ENCODE data around the gene UBE2L6.
A peak's percentile ranks its signal among the peaks of the same experiment; 100 is the strongest.

The UBE2L6 gene

GRCh38 chr11:57530596-57531507 is 36.6 kb downstream of the UBE2L6 start, which contains the start of gene TIMM10:
TIMM10 (minus strand) TSS chr11:57530754; CDS start chr11:57530189, 565 bp downstream.
- Histone ChIP-seq H3K4me3 (ENCODE audit: insufficient read depth in 1 of 2, low read depth in 1 of 2, low read length in 2 of 2) (peak within 1 kb of the TSS; percentile 72 to 96), H3K79me1 (replicated peaks; ENCODE audit: low read length, poor library complexity, severe bottlenecking) (peaks cover 19% of the 10 kb centered on the region), H2BK12ac (ENCODE audit: low read length in 2 of 2) (peak within 1 kb of the TSS in 1 of 2 experiments; percentile 22), H3K9me3 (ENCODE audit: control insufficient read depth, low read length) (no peaks in the 10 kb centered on the region), H4K91ac (ENCODE audit: low read length) (peak within 1 kb of the TSS; percentile 25), H3K14ac (ENCODE audit: low read length in 2 of 2) (no peak within 1 kb of the TSS), H3K27ac (ENCODE audit: low read length, poor library complexity, severe bottlenecking) (peak within 1 kb of the TSS; percentile 23), H2AFZ (ENCODE audit: low read depth, low read length) (peak within 1 kb of the TSS; percentile 69), H3K4ac (ENCODE audit: low read depth in 1 of 2, low read length in 2 of 2) (peak within 1 kb of the TSS in 1 of 2 experiments; percentile 71), H3K27me3 (ENCODE audit: control insufficient read depth in 1 of 2, insufficient read depth in 1 of 2, low read length in 2 of 2) (peaks cover 0 to 9% of the 10 kb centered on the region in 2 experiments), H3K18ac (ENCODE audit: low read depth in 1 of 2, low read length in 2 of 2) (peak within 1 kb of the TSS in 1 of 2 experiments; percentile 83), H4K8ac (ENCODE audit: low read length) (peak within 1 kb of the TSS; percentile 87), H2BK120ac (ENCODE audit: low read depth, low read length) (no peak within 1 kb of the TSS), H2BK5ac (ENCODE audit: low read depth, low read length, poor library complexity, severe bottlenecking) (no peak within 1 kb of the TSS), H3K36me3 (ENCODE audit: control insufficient read depth in 1 of 2, insufficient read depth in 2 of 2, low read depth in 1 of 2, low read length in 2 of 2) (peaks cover 8 to 14% of the 10 kb centered on the region in 2 experiments), H3K23ac (ENCODE audit: low read length in 2 of 2) (no peak within 1 kb of the TSS), H2BK15ac (ENCODE audit: low read depth, poor library complexity, severe bottlenecking) (peak within 1 kb of the TSS; percentile 73), H2AK5ac (ENCODE audit: low read length, severe bottlenecking) (peak within 1 kb of the TSS; percentile 2), H3K4me2 (ENCODE audit: low read length, poor library complexity, severe bottlenecking) (peak within 1 kb of the TSS; percentile 98), H3K4me1 (ENCODE audit: control insufficient read depth, insufficient read depth, low read depth, low read length) (peaks cover 6% of the 10 kb centered on the region), H3K9ac (ENCODE audit: low read length) (peak within 1 kb of the TSS; percentile 94)
- 2% methylated on average over 47 of the region's 49 CpGs for WGBS
- peak; percentile 94 for DNase-seq

GRCh38 chr11:57530215-57530595 is 37.3 kb downstream of the UBE2L6 start:
- peak overlapping the region in 1 of 2 experiments; percentile 22 for H2BK12ac ChIP-seq (ENCODE audit: low read length in 2 of 2)
- peaks cover 0 to 3% of the 10 kb centered on the region in 2 experiments for H3K27me3 ChIP-seq (ENCODE audit: control insufficient read depth in 1 of 2, insufficient read depth in 1 of 2, low read length in 2 of 2)
- DNase-seq = no peak
- H3K9me3 ChIP-seq (ENCODE audit: control insufficient read depth, low read length) = no peaks in the 10 kb centered on the region
- peaks cover 6% of the 10 kb centered on the region for H3K4me1 ChIP-seq (ENCODE audit: control insufficient read depth, insufficient read depth, low read depth, low read length)
- H3K4me2 ChIP-seq (ENCODE audit: low read length, poor library complexity, severe bottlenecking) = peak overlapping the region; percentile 64
- H4K8ac ChIP-seq (ENCODE audit: low read length) = peak overlapping the region; percentile 83
- H3K9ac ChIP-seq (ENCODE audit: low read length) = peak overlapping the region; percentile 94
- H2AFZ ChIP-seq (ENCODE audit: low read depth, low read length) = peak overlapping the region; percentile 56
- peak overlapping the region; percentile 72 to 96 for H3K4me3 ChIP-seq (ENCODE audit: insufficient read depth in 1 of 2, low read depth in 1 of 2, low read length in 2 of 2)
- peak overlapping the region in 1 of 2 experiments; percentile 83 for H3K18ac ChIP-seq (ENCODE audit: low read depth in 1 of 2, low read length in 2 of 2)
- no peak overlapping the region for H2BK5ac ChIP-seq (ENCODE audit: low read depth, low read length, poor library complexity, severe bottlenecking)
- no peak overlapping the region for H2BK120ac ChIP-seq (ENCODE audit: low read depth, low read length)
- peak overlapping the region; percentile 25 for H4K91ac ChIP-seq (ENCODE audit: low read length)
- H3K27ac ChIP-seq (ENCODE audit: low read length, poor library complexity, severe bottlenecking) = no peak overlapping the region
- H3K4ac ChIP-seq (ENCODE audit: low read depth in 1 of 2, low read length in 2 of 2) = peak overlapping the region in 1 of 2 experiments; percentile 71
- H3K14ac ChIP-seq (ENCODE audit: low read length in 2 of 2) = no peak overlapping the region
- peak overlapping the region; percentile 73 for H2BK15ac ChIP-seq (ENCODE audit: low read depth, poor library complexity, severe bottlenecking)
- WGBS = 2% methylated on average over 17 of the region's 17 CpGs
- no peak overlapping the region for H3K23ac ChIP-seq (ENCODE audit: low read length in 2 of 2)
- H2AK5ac ChIP-seq (ENCODE audit: low read length, severe bottlenecking) = peak overlapping the region; percentile 2
- H3K79me1 ChIP-seq (replicated peaks; ENCODE audit: low read length, poor library complexity, severe bottlenecking) = peaks cover 19% of the 10 kb centered on the region
- H3K36me3 ChIP-seq (ENCODE audit: control insufficient read depth in 1 of 2, insufficient read depth in 2 of 2, low read depth in 1 of 2, low read length in 2 of 2) = peaks cover 8 to 17% of the 10 kb centered on the region in 2 experiments

GRCh38 chr11:57529012-57529411 is 38.5 kb downstream of the UBE2L6 start:
- Histone ChIP-seq H3K23ac (ENCODE audit: low read length in 2 of 2) (no peak overlapping the region), H4K8ac (ENCODE audit: low read length) (no peak overlapping the region), H3K4me2 (ENCODE audit: low read length, poor library complexity, severe bottlenecking) (no peak overlapping the region), H3K14ac (ENCODE audit: low read length in 2 of 2) (no peak overlapping the region), H2AFZ (ENCODE audit: low read depth, low read length) (no peak overlapping the region), H2AK5ac (ENCODE audit: low read length, severe bottlenecking) (no peak overlapping the region), H2BK12ac (ENCODE audit: low read length in 2 of 2) (no peak overlapping the region), H3K27me3 (ENCODE audit: control insufficient read depth in 1 of 2, insufficient read depth in 1 of 2, low read length in 2 of 2) (no peaks in the 10 kb centered on the region), H3K36me3 (ENCODE audit: control insufficient read depth in 1 of 2, insufficient read depth in 2 of 2, low read depth in 1 of 2, low read length in 2 of 2) (peaks cover 8 to 24% of the 10 kb centered on the region in 2 experiments), H2BK5ac (ENCODE audit: low read depth, low read length, poor library complexity, severe bottlenecking) (no peak overlapping the region), H3K27ac (ENCODE audit: low read length, poor library complexity, severe bottlenecking) (no peak overlapping the region), H3K4ac (ENCODE audit: low read depth in 1 of 2, low read length in 2 of 2) (no peak overlapping the region), H3K9ac (ENCODE audit: low read length) (peak overlapping the region; percentile 94), H3K4me3 (ENCODE audit: insufficient read depth in 1 of 2, low read depth in 1 of 2, low read length in 2 of 2) (no peak overlapping the region), H4K91ac (ENCODE audit: low read length) (no peak overlapping the region), H2BK120ac (ENCODE audit: low read depth, low read length) (no peak overlapping the region), H2BK15ac (ENCODE audit: low read depth, poor library complexity, severe bottlenecking) (no peak overlapping the region), H3K9me3 (ENCODE audit: control insufficient read depth, low read length) (peaks cover 4% of the 10 kb centered on the region), H3K4me1 (ENCODE audit: control insufficient read depth, insufficient read depth, low read depth, low read length) (peaks cover 6% of the 10 kb centered on the region), H3K79me1 (replicated peaks; ENCODE audit: low read length, poor library complexity, severe bottlenecking) (peaks cover 19% of the 10 kb centered on the region), H3K18ac (ENCODE audit: low read depth in 1 of 2, low read length in 2 of 2) (no peak overlapping the region)
- DNase-seq = no peak

GRCh38 chr11:57527056-57527631 is 40.3 kb downstream of the UBE2L6 start:
- Histone ChIP-seq H3K4me2 (ENCODE audit: low read length, poor library complexity, severe bottlenecking) (no peak overlapping the region), H3K14ac (ENCODE audit: low read length in 2 of 2) (no peak overlapping the region), H2BK12ac (ENCODE audit: low read length in 2 of 2) (no peak overlapping the region), H3K9me3 (ENCODE audit: control insufficient read depth, low read length) (peaks cover 4% of the 10 kb centered on the region), H3K4ac (ENCODE audit: low read depth in 1 of 2, low read length in 2 of 2) (no peak overlapping the region), H2BK120ac (ENCODE audit: low read depth, low read length) (no peak overlapping the region), H3K27ac (ENCODE audit: low read length, poor library complexity, severe bottlenecking) (no peak overlapping the region), H3K79me1 (replicated peaks; ENCODE audit: low read length, poor library complexity, severe bottlenecking) (peaks cover 19% of the 10 kb centered on the region), H4K8ac (ENCODE audit: low read length) (no peak overlapping the region), H3K36me3 (ENCODE audit: control insufficient read depth in 1 of 2, insufficient read depth in 2 of 2, low read depth in 1 of 2, low read length in 2 of 2) (peaks cover 8 to 24% of the 10 kb centered on the region in 2 experiments), H3K4me1 (ENCODE audit: control insufficient read depth, insufficient read depth, low read depth, low read length) (peaks cover 6% of the 10 kb centered on the region), H3K27me3 (ENCODE audit: control insufficient read depth in 1 of 2, insufficient read depth in 1 of 2, low read length in 2 of 2) (no peaks in the 10 kb centered on the region), H4K91ac (ENCODE audit: low read length) (no peak overlapping the region), H2AK5ac (ENCODE audit: low read length, severe bottlenecking) (no peak overlapping the region), H3K23ac (ENCODE audit: low read length in 2 of 2) (no peak overlapping the region), H3K4me3 (ENCODE audit: insufficient read depth in 1 of 2, low read depth in 1 of 2, low read length in 2 of 2) (no peak overlapping the region), H2AFZ (ENCODE audit: low read depth, low read length) (no peak overlapping the region), H2BK5ac (ENCODE audit: low read depth, low read length, poor library complexity, severe bottlenecking) (no peak overlapping the region), H3K18ac (ENCODE audit: low read depth in 1 of 2, low read length in 2 of 2) (no peak overlapping the region), H2BK15ac (ENCODE audit: low read depth, poor library complexity, severe bottlenecking) (no peak overlapping the region), H3K9ac (ENCODE audit: low read length) (no peak overlapping the region)
- WGBS = 18% methylated on average over 5 of the region's 7 CpGs
- DNase-seq = peak; percentile 59

Data from mesenchymal stem cell (in vitro differentiated cells and primary cell).